SK-N-MC (cell line): ENCODE measurements around the gene ANKRD40CL.

ENCODE experiments used
- EZH2 ChIP-seq: fragments of 200-600 bp; sonication (generic); IDR thresholded peaks from one replicate; pipeline ENCODE4 v1.6.1; 2017; ENCODE audit warnings: antibody characterized with exemption
- FOXP2 ChIP-seq: optimal IDR thresholded peaks from 2 replicates; pipeline ENCODE3; 2011; ENCODE audit warnings: mild to moderate bottlenecking, moderate library complexity; ENCODE audit not compliant: insufficient read depth; ENCODE audit errors: extremely low read length, control extremely low read depth
- POLR2AphosphoS5 ChIP-seq: IDR thresholded peaks from 2 replicates; pipeline ENCODE4 v1.6.1; 2012; ENCODE audit warnings: mild to moderate bottlenecking, low read depth, low read length, borderline replicate concordance

DNA sequence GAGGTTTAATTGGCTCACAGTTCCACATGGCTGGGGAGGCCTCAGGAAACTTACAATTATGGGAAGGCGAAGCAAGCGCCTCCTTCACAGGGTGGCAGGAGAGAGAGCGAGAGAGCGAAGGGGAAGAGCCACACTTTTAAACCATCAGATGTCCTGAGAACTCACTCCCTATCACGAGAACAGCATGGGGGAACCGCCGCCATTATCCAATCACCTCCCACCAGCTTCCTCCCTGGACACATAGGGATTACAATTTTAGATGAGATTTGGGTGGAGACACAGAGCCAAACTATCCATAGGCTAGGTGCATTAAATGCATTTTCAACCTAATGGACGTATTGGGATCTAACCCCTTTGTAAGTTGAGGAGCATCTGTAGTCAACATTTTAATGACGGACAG is 54.7 kb downstream of the ANKRD40CL start:
- TF ChIP-seq EZH2 (no peak), POLR2AphosphoS5 (no peak), FOXP2 (no peak)
